ENCODE data around the gene OR52L1.

- TF ChIP-seq TCF7L2 (IDR thresholded peaks at IDR 0.05; ENCODE audit: borderline replicate concordance, low read depth, low read length) (no peak), CTCF (tag by site-specific recombination; IDR thresholded peaks at IDR 0.05) (no peak), PBX3 (CRISPR knock-in tag; IDR thresholded peaks at IDR 0.05) (no peak), KLF9 (tag by site-specific recombination; IDR thresholded peaks at IDR 0.05; ENCODE audit: low read depth) (no peak)
Measured at GRCh38 chr11:6030708-6031405, 44.1 kb upstream of the OR52L1 start, which contains the start of gene OR56A1.

Measured in HEK293 (cell line).